Fibroblast of lung (primary cell): ENCODE results near the gene TEX13B. TPM values are rescaled to one million over a fixed set of nuclear protein-coding genes. Genes with fewer than 3 reads are reported as not detected.

Experiments
- DNase-seq, 2 donors: peaks; one replicate each; pipeline versions ENCODE4 v3.0.0 to v3.0.0-alpha.2; 2010; ENCODE audit warnings: low read depth in 2 of 2
- H2AFZ ChIP-seq: 2 replicates; pipeline ENCODE4 v1.5.1; 2012; ENCODE audit warnings: low read length, control low read depth, inconsistent platforms
- H3K27ac ChIP-seq: 2 replicates; pipeline ENCODE4 v1.5.1; 2011; ENCODE audit warnings: low read length, control low read depth; ENCODE audit not compliant: insufficient read depth
- H3K27me3 ChIP-seq: 2 replicates; pipeline ENCODE4 v1.5.1; 2011; ENCODE audit warnings: mild to moderate bottlenecking, low read length; ENCODE audit not compliant: control insufficient read depth, insufficient read depth
- H3K36me3 ChIP-seq: 2 replicates; pipeline ENCODE4 v1.5.1; 2011; ENCODE audit warnings: low read length; ENCODE audit not compliant: control insufficient read depth, insufficient read depth
- H3K4me1 ChIP-seq: 2 replicates; pipeline ENCODE4 v1.5.1; 2011; ENCODE audit warnings: low read length; ENCODE audit not compliant: control insufficient read depth, insufficient read depth; ENCODE audit errors: extremely low read depth
- H3K4me2 ChIP-seq: 2 replicates; pipeline ENCODE4 v1.5.1; 2011; ENCODE audit warnings: low read length, control low read depth; ENCODE audit not compliant: insufficient read depth; ENCODE audit errors: extremely low read depth
- H3K4me3 ChIP-seq, 4 experiments: fragments of 200-600 bp in 1 of 4; sonication (generic) in 1 of 4; replicated peaks in 1 of 4; 2 replicates each; pipeline ENCODE4 v1.5.1; 2011 to 2016; ENCODE audit warnings: low read length in 4 of 4, low read depth in 3 of 4, mild to moderate bottlenecking in 3 of 4, control low read depth in 2 of 4, inconsistent platforms in 1 of 4, mixed read lengths in 1 of 4; ENCODE audit not compliant: insufficient read depth in 1 of 4; ENCODE audit errors: control extremely low read depth in 1 of 4
- H3K79me2 ChIP-seq: 2 replicates; pipeline ENCODE4 v1.5.1; 2012; ENCODE audit warnings: mild to moderate bottlenecking, low read length, inconsistent platforms; ENCODE audit not compliant: control insufficient read depth, insufficient read depth
- H3K9ac ChIP-seq: 2 replicates; pipeline ENCODE4 v1.5.1; 2011; ENCODE audit warnings: mild to moderate bottlenecking, low read length, control low read depth; ENCODE audit not compliant: insufficient read depth
- H3K9me3 ChIP-seq: 2 replicates; pipeline ENCODE4 v1.5.1; 2012; ENCODE audit warnings: low read depth, low read length; ENCODE audit not compliant: control insufficient read depth, insufficient read depth
- H4K20me1 ChIP-seq: 2 replicates; pipeline ENCODE4 v1.5.1; 2011; ENCODE audit warnings: low read length; ENCODE audit not compliant: control insufficient read depth, insufficient read depth; ENCODE audit errors: extremely low read depth
- CTCF ChIP-seq, 2 donors: IDR thresholded peaks in 1 of 2; conservative IDR thresholded peaks in 1 of 2; 1 replicate in 1 of 2; 2 replicates in 1 of 2; pipeline ENCODE4 v1.5.1; 2011 to 2012; ENCODE audit warnings: low read length in 2 of 2, control low read depth in 1 of 2, inconsistent platforms in 1 of 2, low read depth in 1 of 2, mild to moderate bottlenecking in 1 of 2
- EZH2 ChIP-seq: IDR thresholded peaks from 2 replicates; pipeline ENCODE4 v1.5.1; 2012; ENCODE audit warnings: low read length, control low read depth, mild to moderate bottlenecking; ENCODE audit errors: missing control alignments
- polyA plus RNA-seq, 2 donors: library from polyadenylated mRNA; depleted of rRNA in 1 of 2; stranded (reverse) in 1 of 2; unstranded in 1 of 2; fragments of >200 nt; gene quantifications; 2 replicates each; pipeline ENCODE4 v1.2.1, GENCODE V29; 2011 to 2012; ENCODE audit warnings: missing spikeins in 1 of 2
- total RNA-seq: library from RNA; depleted of rRNA; stranded (reverse); fragments of >200 nt; gene quantifications from 2 replicates; pipeline ENCODE4 v1.2.1, GENCODE V29; 2014

TEX13B gene
- total and polyA plus RNA-seq, 2 donors (not counting 1 experiment from before 2014, with no cell fraction given): not detected

GRCh38 chrX:107935664-107936433, 46.3 kb downstream of the TEX13B start:
- Histone ChIP-seq H3K27ac (no peak overlapping the region), H3K9ac (no peak overlapping the region), H3K4me3 (peak overlapping the region in 3 of 4 experiments; percentile 14 to 43 (median 40)), H3K4me2 (no peak overlapping the region), H3K27me3 (no peaks in the 10 kb centered on the region), H3K36me3 (no peaks in the 10 kb centered on the region), H3K79me2 (no peaks in the 10 kb centered on the region), H3K9me3 (no peaks in the 10 kb centered on the region), H4K20me1 (no peaks in the 10 kb centered on the region), H3K4me1 (peaks cover 2% of the 10 kb centered on the region), H2AFZ (peak overlapping the region; percentile 26)
- DNase-seq: peak; percentile 0 to 12
- TF ChIP-seq EZH2: no peak
- TF ChIP-seq CTCF (conservative IDR thresholded peaks at IDR 0.05 in 1 of 2, IDR thresholded peaks at IDR 0.05 in 1 of 2; ENCODE audit: low read depth in 1 of 2, low read length in 2 of 2): no peak

- DNase-seq: peak; percentile 20 to 59
- no peak for TF ChIP-seq CTCF (conservative IDR thresholded peaks at IDR 0.05 in 1 of 2, IDR thresholded peaks at IDR 0.05 in 1 of 2; ENCODE audit: low read depth in 1 of 2, low read length in 2 of 2)
- no peak for TF ChIP-seq EZH2
- Histone ChIP-seq H3K4me1 (peaks cover 2% of the 10 kb centered on the region), H2AFZ (no peak overlapping the region), H3K27me3 (no peaks in the 10 kb centered on the region), H3K9me3 (no peaks in the 10 kb centered on the region), H3K4me3 (peak overlapping the region in 1 of 4 experiments; percentile 43), H3K4me2 (no peak overlapping the region), H3K9ac (no peak overlapping the region), H3K27ac (no peak overlapping the region), H4K20me1 (no peaks in the 10 kb centered on the region), H3K36me3 (no peaks in the 10 kb centered on the region), H3K79me2 (no peaks in the 10 kb centered on the region)
Measured at GRCh38 chrX:107935200-107935599, 47.0 kb downstream of the TEX13B start.

GRCh38 chrX:107934262-107934661, 47.9 kb downstream of the TEX13B start:
- peaks cover 2% of the 10 kb centered on the region for H3K4me1 ChIP-seq
- no peaks in the 10 kb centered on the region for H3K27me3 ChIP-seq
- DNase-seq: no peak
- H2AFZ ChIP-seq: no peak overlapping the region
- no peak overlapping the region for H3K4me2 ChIP-seq
- H3K9me3 ChIP-seq: no peaks in the 10 kb centered on the region
- no peak for TF ChIP-seq EZH2
- TF ChIP-seq CTCF (conservative IDR thresholded peaks at IDR 0.05 in 1 of 2, IDR thresholded peaks at IDR 0.05 in 1 of 2; ENCODE audit: low read depth in 1 of 2, low read length in 2 of 2): no peak
- no peaks in the 10 kb centered on the region for H3K79me2 ChIP-seq
- no peak overlapping the region for H3K9ac ChIP-seq
- H4K20me1 ChIP-seq: no peaks in the 10 kb centered on the region
- no peak overlapping the region for H3K4me3 ChIP-seq
- H3K36me3 ChIP-seq: no peaks in the 10 kb centered on the region
- H3K27ac ChIP-seq: no peak overlapping the region

Other genes with a start within 250 kb of the TEX13B start
- 32.4 and 51.5 TPM in 2 replicates for gene TSC22D3, start 206.6 kb downstream of the TEX13B start, total RNA-seq
- gene TSC22D3, start 206.6 kb downstream of the TEX13B start, polyA plus RNA-seq: 9.7 and 24.2 TPM in 2 replicates
- not detected in 2 replicates for gene NCBP2L, start 204.6 kb downstream of the TEX13B start, total RNA-seq
- gene NCBP2L, start 204.6 kb downstream of the TEX13B start, polyA plus RNA-seq: not detected in 2 replicates
- 17.2 and 17.5 TPM in 2 replicates for gene MID2, start 156.5 kb downstream of the TEX13B start, total RNA-seq
- 6.5 and 11.8 TPM in 2 replicates for gene MID2, start 156.5 kb downstream of the TEX13B start, polyA plus RNA-seq
- gene VSIG1, start 62.7 kb upstream of the TEX13B start, total RNA-seq: not detected in 2 replicates
- 0.02 and 0.20 TPM in 2 replicates for gene VSIG1, start 62.7 kb upstream of the TEX13B start, polyA plus RNA-seq
- gene PSMD10, start 109.2 kb upstream of the TEX13B start, total RNA-seq: 72.7 and 86.3 TPM in 2 replicates
- gene PSMD10, start 109.2 kb upstream of the TEX13B start, polyA plus RNA-seq: 102 and 103 TPM in 2 replicates
- gene ATG4A, start 109.4 kb upstream of the TEX13B start, total RNA-seq: 10.8 and 13.5 TPM in 2 replicates
- 11.4 and 13.8 TPM in 2 replicates for gene ATG4A, start 109.4 kb upstream of the TEX13B start, polyA plus RNA-seq